Endodermal cell (in vitro differentiated cells): ENCODE results near the gene CD300LG. TPM values are rescaled to one million over a fixed set of nuclear protein-coding genes. Genes with fewer than 3 reads are reported as not detected.

Experiments used
- DNase-seq: peaks from one replicate; pipeline ENCODE4 v3.0.0-alpha.2; 2017
- H3K27ac ChIP-seq: 2 replicates; pipeline ENCODE4 v1.5.1; 2013; ENCODE audit warnings: mild to moderate bottlenecking, low read depth, low read length, moderate library complexity
- H3K27me3 ChIP-seq: 2 replicates; pipeline ENCODE4 v1.6.1; 2013; ENCODE audit warnings: mild to moderate bottlenecking, low read length, moderate library complexity; ENCODE audit not compliant: insufficient read depth, control insufficient read depth, poor library complexity, severe bottlenecking
- H3K36me3 ChIP-seq: 2 replicates; pipeline ENCODE4 v1.7.0; 2013; ENCODE audit warnings: mild to moderate bottlenecking, low read length, moderate library complexity; ENCODE audit not compliant: control insufficient read depth, insufficient read depth
- H3K4me1 ChIP-seq: one replicate; pipeline ENCODE4 v1.7.0; 2013; ENCODE audit warnings: low read length; ENCODE audit not compliant: control insufficient read depth, insufficient read depth
- H3K4me3 ChIP-seq: 2 replicates; pipeline ENCODE4 v1.5.1; 2013; ENCODE audit warnings: mild to moderate bottlenecking, low read length, moderate library complexity
- H3K9ac ChIP-seq: 2 replicates; pipeline ENCODE4 v1.6.1; 2013; ENCODE audit warnings: mild to moderate bottlenecking, low read length, moderate library complexity; ENCODE audit not compliant: poor library complexity, severe bottlenecking; ENCODE audit errors: extremely low read depth
- H3K9me3 ChIP-seq: 2 replicates; pipeline ENCODE4 v1.6.1; 2013; ENCODE audit warnings: mild to moderate bottlenecking, low read length, moderate library complexity; ENCODE audit not compliant: control insufficient read depth
- H3K27ac Mint-ChIP-seq: 2 replicates; pipeline ENCODE4 v1.8.0; 2020; ENCODE audit warnings: mixed read lengths
- H3K27me3 Mint-ChIP-seq: 2 replicates; pipeline ENCODE4 v1.8.0; 2021; ENCODE audit warnings: mild to moderate bottlenecking, mixed read lengths; ENCODE audit not compliant: insufficient read depth
- H3K36me3 Mint-ChIP-seq: 2 replicates; pipeline ENCODE4 v1.8.0; 2020; ENCODE audit warnings: low read depth, mixed read lengths
- H3K4me1 Mint-ChIP-seq: 2 replicates; pipeline ENCODE4 v1.8.0; 2020; ENCODE audit warnings: mixed read lengths
- H3K4me3 Mint-ChIP-seq: 2 replicates; pipeline ENCODE4 v1.8.0; 2020; ENCODE audit warnings: mild to moderate bottlenecking, moderate library complexity, mixed read lengths
- H3K9me3 Mint-ChIP-seq: 2 replicates; pipeline ENCODE4 v1.8.0; 2020; ENCODE audit warnings: mild to moderate bottlenecking, mixed read lengths
- CTCF ChIP-seq: fragments of 200-600 bp; sonication (generic); conservative IDR thresholded peaks from 2 replicates; pipeline ENCODE4 v1.5.0; 2021; ENCODE audit warnings: antibody characterized with exemption, mild to moderate bottlenecking
- WGBS, 2 experiments: methylation state at CpG; one replicate each; pipeline versions ENCODE4 v1.1.5 to v1.1.7; 2013; ENCODE audit warnings: missing lambda C conversion rate in 2 of 2, mixed read lengths in 1 of 2; ENCODE audit not compliant: insufficient coverage in 1 of 2, insufficient read length in 1 of 2; 5-methylcytosine and 5-hydroxymethylcytosine counted together
- total RNA-seq, 2 donors: library from RNA; stranded (reverse); fragmentation: NEBNext Ultra II Directional in 1 of 2; extraction: Animal tissue kit (Norgen Biotek cat#: 25700) in 1 of 2; gene quantifications; 2 replicates in 1 of 2; 3 replicates in 1 of 2; pipeline ENCODE4 v1.2.1, GENCODE V29; 2021

CD300LG gene
- total RNA-seq, 2 donors from 2014 or later = not detected

GRCh38 chr17:43882761-43883415 lies 35.9 kb downstream of the CD300LG start:
- WGBS, 2 experiments = 90 to 100% methylated on average over 2 to 14 of the region's 14 CpGs
- Mint-ChIP-seq H3K4me3 (no peak overlapping the region), H3K9me3 (no peaks in the 10 kb centered on the region), H3K4me1 (peaks cover 15% of the 10 kb centered on the region), H3K27me3 (no peaks in the 10 kb centered on the region), H3K27ac (no peak overlapping the region), H3K36me3 (no peaks in the 10 kb centered on the region)
- peak; percentile 38 for DNase-seq
- no peaks in the 10 kb centered on the region for H3K4me1 ChIP-seq
- H3K9me3 ChIP-seq = no peaks in the 10 kb centered on the region
- H3K4me3 ChIP-seq = no peak overlapping the region
- H3K27ac ChIP-seq = no peak overlapping the region
- no peak overlapping the region for H3K9ac ChIP-seq
- TF ChIP-seq CTCF = no peak
- H3K27me3 ChIP-seq = no peaks in the 10 kb centered on the region
- no peaks in the 10 kb centered on the region for H3K36me3 ChIP-seq

GRCh38 chr17:43888548-43888947 lies 41.6 kb downstream of the CD300LG start:
- no peaks in the 10 kb centered on the region for H3K27me3 Mint-ChIP-seq
- no peak for TF ChIP-seq CTCF
- H3K36me3 Mint-ChIP-seq = peaks cover 7% of the 10 kb centered on the region
- Histone ChIP-seq H3K4me3 (no peak overlapping the region), H3K9ac (no peak overlapping the region), H3K27me3 (no peaks in the 10 kb centered on the region), H3K9me3 (no peaks in the 10 kb centered on the region), H3K27ac (no peak overlapping the region), H3K4me1 (no peaks in the 10 kb centered on the region), H3K36me3 (no peaks in the 10 kb centered on the region)
- H3K4me1 Mint-ChIP-seq = peaks cover 25% of the 10 kb centered on the region
- WGBS, 2 experiments = 71 to 88% methylated on average over 4 of the region's 4 CpGs
- no peak overlapping the region for H3K4me3 Mint-ChIP-seq
- DNase-seq = no peak
- H3K27ac Mint-ChIP-seq = peak overlapping the region; percentile 69
- no peaks in the 10 kb centered on the region for H3K9me3 Mint-ChIP-seq

- TF ChIP-seq CTCF = no peak
- no peaks in the 10 kb centered on the region for H3K27me3 Mint-ChIP-seq
- WGBS, 2 experiments = 88% methylated on average over 1 of the region's 1 CpG; no CpG with 5 or more reads in 1 of the 2 experiments
- H3K27ac Mint-ChIP-seq = no peak overlapping the region
- no peak for DNase-seq
- H3K4me1 Mint-ChIP-seq = peaks cover 25% of the 10 kb centered on the region
- Histone ChIP-seq H3K36me3 (no peaks in the 10 kb centered on the region), H3K9me3 (no peaks in the 10 kb centered on the region), H3K4me3 (no peak overlapping the region), H3K27ac (no peak overlapping the region), H3K27me3 (no peaks in the 10 kb centered on the region), H3K4me1 (no peaks in the 10 kb centered on the region), H3K9ac (no peak overlapping the region)
- no peak overlapping the region for H3K4me3 Mint-ChIP-seq
- peaks cover 7% of the 10 kb centered on the region for H3K36me3 Mint-ChIP-seq
- no peaks in the 10 kb centered on the region for H3K9me3 Mint-ChIP-seq
These were observed 43.3 kb downstream of the CD300LG start for GRCh38 chr17:43890240-43890639.
